Mesangial cell (primary cell): ENCODE results near the gene CLCNKA. TPM values are rescaled to one million over a fixed set of nuclear protein-coding genes. Genes with fewer than 3 reads are reported as not detected.

Experiments used
- total RNA-seq: library from RNA; depleted of rRNA; stranded (reverse); fragments of >200 nt; gene quantifications from 2 replicates; pipeline ENCODE4 v1.2.3, GENCODE V29; 2015

CLCNKA gene
- under 0.01 TPM in 1 of 2 replicates, not detected in the other for total RNA-seq

GRCh38 chr1:16021681-16022080 lies at the start of gene CLCNKA:
Gene CLCNKA, plus strand, starts transcription at chr1:16022036. Its CDS starts 584 bp downstream, at chr1:16022620.

GRCh38 chr1:15975805-15976680 lies 45.8 kb upstream of the CLCNKA start, which contains the start of gene ZBTB17:
Gene ZBTB17, minus strand, starts transcription at chr1:15976101. Its CDS starts 27,606 bp downstream, at chr1:15948495.

GRCh38 chr1:16017461-16018303 lies 4.2 kb upstream of the CLCNKA start, which contains the start of gene HSPB7:
Gene HSPB7, minus strand, starts transcription at chr1:16018043. Its CDS starts 80 bp downstream, at chr1:16017963.

GRCh38 chr1:16043521-16043920 lies 21.7 kb downstream of the CLCNKA start, which contains the start of gene CLCNKB:
Gene CLCNKB, plus strand, starts transcription at chr1:16043782. Its CDS starts 711 bp downstream, at chr1:16044493.

GRCh38 chr1:16073490-16074119 lies 51.8 kb downstream of the CLCNKA start, which contains the start of gene FAM131C:
Gene FAM131C, minus strand, starts transcription at chr1:16073651. Its CDS starts 209 bp downstream, at chr1:16073442.

Other genes with a start within 250 kb of the CLCNKA start
- gene UQCRHL, start 214.4 kb upstream of the CLCNKA start, total RNA-seq, result 0.51 and 0.65 TPM in 2 replicates
- gene SPEN, start 174.3 kb upstream of the CLCNKA start, total RNA-seq, result 11.2 and 17.1 TPM in 2 replicates
- gene ZBTB17, start 45.9 kb upstream of the CLCNKA start, total RNA-seq, result 24.6 and 25.9 TPM in 2 replicates
- gene SRARP, start 17.8 kb upstream of the CLCNKA start, total RNA-seq, result not detected in 2 replicates
- 0.13 TPM in 1 of 2 replicates, not detected in the other for gene HSPB7, start 4.0 kb upstream of the CLCNKA start, total RNA-seq
- 0.33 and 1.4 TPM in 2 replicates for gene CLCNKB, start 21.7 kb downstream of the CLCNKA start, total RNA-seq
- 0.65 and 3.7 TPM in 2 replicates for gene FAM131C, start 51.6 kb downstream of the CLCNKA start, total RNA-seq
- gene EPHA2, start 134.0 kb downstream of the CLCNKA start, total RNA-seq, result 120 and 175 TPM in 2 replicates
- 6.4 and 6.7 TPM in 2 replicates for gene ARHGEF19, start 190.6 kb downstream of the CLCNKA start, total RNA-seq
- 4.6 and 6.7 TPM in 2 replicates for gene CPLANE2, start 215.1 kb downstream of the CLCNKA start, total RNA-seq